ENCODE results near the gene TNFRSF19. TPM values are rescaled to one million over a fixed set of nuclear protein-coding genes. Genes with fewer than 3 reads are reported as not detected.

The TNFRSF19 gene
- total and polyA plus RNA-seq, 2 of the 4 experiments (the other 2 are of a cell fraction) = 18.6 to 26.3 TPM

DNA sequence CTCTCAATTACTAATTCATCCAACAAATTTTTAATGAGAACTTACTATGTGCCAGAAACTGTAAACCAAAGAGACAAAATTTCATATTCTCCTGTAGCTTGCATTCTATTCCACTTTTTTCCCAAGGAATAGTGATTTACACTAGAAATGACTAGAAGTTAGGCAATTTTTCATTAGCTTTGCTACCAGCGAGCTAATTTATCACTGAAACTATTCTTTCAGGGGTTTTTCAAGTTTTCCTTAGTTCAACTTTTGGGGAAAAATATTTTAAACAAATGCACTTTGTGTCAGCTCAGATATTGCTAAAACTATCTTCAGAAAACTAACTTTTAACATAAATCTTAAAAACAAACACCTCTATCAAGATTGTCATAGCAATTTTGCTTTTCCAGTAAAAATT is 5.4 kb downstream of the TNFRSF19 start:
- no peak overlapping the region for H2AFZ ChIP-seq (replicated peaks; ENCODE audit: low read length, poor library complexity)
- no peak overlapping the region for H2AK9ac ChIP-seq (replicated peaks; ENCODE audit: low read depth, low read length, poor library complexity)
- H3K4ac ChIP-seq (ENCODE audit: low read depth, low read length) = no peak overlapping the region
- H3K9me3 ChIP-seq (ENCODE audit: control insufficient read depth, insufficient read depth, low read length) = no peaks in the 10 kb centered on the region
- BruUV-seq (replicated peaks) = no TSS peak
- DNase-seq (no peak), ATAC-seq (ENCODE audit: low read depth) (no peak)
- H3K56ac ChIP-seq (ENCODE audit: extremely low read depth, insufficient read depth, low read length) = no peak overlapping the region
- in situ Hi-C loops (cut with MboI; ENCODE audit: low sequenced_read_pairs) = loop anchor here (5.0 kb wide), 1 partner anchor 108 kb away; no protein-coding TSS in a partner anchor
- CTCF ChIA-PET = no interaction called here
- no peak overlapping the region for H3K23ac ChIP-seq (ENCODE audit: low read depth, low read length)
- no peaks in the 10 kb centered on the region for H4K20me1 ChIP-seq (ENCODE audit: insufficient read depth, low read length)
- H3K14ac ChIP-seq (replicated peaks; ENCODE audit: low read depth, low read length) = no peak overlapping the region
- H3K4me1 ChIP-seq (ENCODE audit: control insufficient read depth, insufficient read depth, low read length) = peaks cover 2% of the 10 kb centered on the region
- H2BK15ac ChIP-seq (ENCODE audit: low read depth, low read length) = no peak overlapping the region
- peaks cover 5 to 17% of the 10 kb centered on the region in 2 experiments; a peak in 3 of 4 replicates for H3K79me1 ChIP-seq (ENCODE audit: low read depth in 1 of 2, low read length in 2 of 2)
- H3K9me1 ChIP-seq (ENCODE audit: insufficient read depth, low read length) = peaks cover 4% of the 10 kb centered on the region; the same call in 1 of the 2 replicates
- no peak overlapping the region for H2BK5ac ChIP-seq (ENCODE audit: low read depth, low read length, poor library complexity, severe bottlenecking)
- H3K36me3 ChIP-seq (ENCODE audit: control insufficient read depth, insufficient read depth, low read length) = peaks cover 9% of the 10 kb centered on the region
- intact Hi-C loops (cut with micrococcal nuclease) = loop anchor here (5.0 to 10.0 kb wide), 2 partner anchors 132 to 199 kb away; no protein-coding TSS in a partner anchor
- H4K5ac ChIP-seq (ENCODE audit: low read depth, low read length) = no peak overlapping the region
- H3K18ac ChIP-seq (ENCODE audit: low read depth, low read length) = no peak overlapping the region
- no peak overlapping the region for H3K27ac ChIP-seq (ENCODE audit: insufficient read depth, low read length)
- H3K27me3 ChIP-seq (ENCODE audit: control insufficient read depth, insufficient read depth, low read length) = no peaks in the 10 kb centered on the region
- no peak for TF ChIP-seq BHLHE40 (IDR thresholded peaks at IDR 0.05; ENCODE audit: low read depth, low read length)
- no peak for TF ChIP-seq RFX5 (IDR thresholded peaks at IDR 0.05; ENCODE audit: low read depth, low read length)
- TF ChIP-seq ELK1 (IDR thresholded peaks at IDR 0.05; ENCODE audit: borderline replicate concordance, low read depth, low read length) = no peak
- no peak for TF ChIP-seq RCOR1 (IDR thresholded peaks at IDR 0.05; ENCODE audit: insufficient replicate concordance, low read length)
- no peak for TF ChIP-seq MAFK (IDR thresholded peaks at IDR 0.05; ENCODE audit: low read depth, low read length)
- TF ChIP-seq SMC3 (IDR thresholded peaks at IDR 0.05; ENCODE audit: low read depth, low read length) = no peak
- no peak for TF ChIP-seq USF2 (IDR thresholded peaks at IDR 0.05; ENCODE audit: low read depth, low read length)
- TF ChIP-seq MAZ (IDR thresholded peaks at IDR 0.05; ENCODE audit: borderline replicate concordance, low read depth, low read length) = no peak
- no peak for TF ChIP-seq CTCF (conservative IDR thresholded peaks at IDR 0.05; ENCODE audit: low read depth, low read length)
- TF ChIP-seq MXI1 (IDR thresholded peaks at IDR 0.05; ENCODE audit: borderline replicate concordance, low read depth, low read length) = no peak
- TF ChIP-seq POLR2A (IDR thresholded peaks at IDR 0.05; ENCODE audit: low read depth, low read length) = no peak
- TF ChIP-seq RAD21 (IDR thresholded peaks at IDR 0.05; ENCODE audit: low read length) = no peak
- no peak for TF ChIP-seq FOS (IDR thresholded peaks at IDR 0.05; ENCODE audit: low read depth, low read length)
- TF ChIP-seq NFE2L2 (IDR thresholded peaks at IDR 0.05; ENCODE audit: low read depth, low read length) = no peak
- H2AK5ac ChIP-seq (ENCODE audit: low read depth, low read length) = no peak overlapping the region
- H3K4me3 ChIP-seq (ENCODE audit: insufficient read depth, low read depth, low read length) = no peak overlapping the region
- H2BK120ac ChIP-seq (ENCODE audit: low read depth, low read length) = no peak overlapping the region
- dilution Hi-C loops (cut with HindIII; ENCODE audit: low sequenced_read_pairs, unreplicated experiment) = no loop called here
- POLR2A ChIA-PET (ENCODE audit: unreplicated experiment) = no interaction called here
- WGBS, 2 experiments (ENCODE audit: extremely low coverage in 2 of 2, insufficient read length in 1 of 2) = no CpG with 5 or more reads among the region's 1 CpG
- no peak overlapping the region for H3K4me2 ChIP-seq (ENCODE audit: low read depth, low read length)
- no peak overlapping the region for H2BK20ac ChIP-seq (ENCODE audit: low read depth, low read length)
- H3K9ac ChIP-seq (ENCODE audit: low read depth, low read length) = no peak overlapping the region
- H4K8ac ChIP-seq (ENCODE audit: low read depth in 2 of 2, low read length in 2 of 2) = no peak overlapping the region
- H4K91ac ChIP-seq (ENCODE audit: insufficient read depth, low read depth, low read length) = no peak overlapping the region

Data from IMR-90 (cell line).